ENCODE results near the gene CDC37. TPM values are rescaled to one million over a fixed set of nuclear protein-coding genes. Genes with fewer than 3 reads are reported as not detected.
A peak's percentile ranks its signal among the peaks of the same experiment; 100 is the strongest.

CDC37 gene
- total and polyA plus RNA-seq, 2 of the 4 experiments (the other 2 are of a cell fraction) = 209 to 650 TPM

DNA sequence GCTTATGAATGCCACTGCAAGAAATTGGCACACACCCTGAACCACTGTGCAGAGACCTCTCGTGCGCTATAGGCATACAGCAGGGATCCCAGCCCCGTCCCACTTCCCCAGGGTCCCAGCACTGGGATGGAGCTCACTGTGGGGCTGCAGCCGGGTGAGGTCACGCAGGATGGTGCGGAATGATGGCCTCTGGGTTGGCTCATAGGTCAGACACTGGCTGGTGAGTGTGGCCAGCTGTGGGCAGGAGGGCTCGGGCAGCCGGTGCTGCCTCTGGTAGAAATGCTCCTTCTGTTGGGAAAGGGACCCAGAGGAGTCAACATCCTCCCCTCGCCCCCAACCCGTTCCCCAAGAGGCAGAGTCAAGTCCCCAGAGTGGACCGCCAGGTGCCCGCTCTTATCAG lies 46.9 kb downstream of the CDC37 start:
- Histone ChIP-seq H3K79me1 (ENCODE audit: low read depth in 1 of 2, low read length in 2 of 2) (no peaks in the 10 kb centered on the region), H3K56ac (ENCODE audit: extremely low read depth, insufficient read depth, low read length) (no peak overlapping the region), H3K9ac (ENCODE audit: low read depth, low read length) (no peak overlapping the region), H2BK15ac (ENCODE audit: low read depth, low read length) (no peak overlapping the region), H3K4me3 (ENCODE audit: insufficient read depth, low read depth, low read length) (no peak overlapping the region), H3K9me1 (ENCODE audit: insufficient read depth, low read length) (no peaks in the 10 kb centered on the region), H2AK5ac (ENCODE audit: low read depth, low read length) (no peak overlapping the region), H3K9me3 (ENCODE audit: control insufficient read depth, insufficient read depth, low read length) (no peaks in the 10 kb centered on the region), H2BK5ac (ENCODE audit: low read depth, low read length, poor library complexity, severe bottlenecking) (no peak overlapping the region), H3K18ac (ENCODE audit: low read depth, low read length) (no peak overlapping the region), H3K4me2 (ENCODE audit: low read depth, low read length) (no peak overlapping the region), H3K4me1 (ENCODE audit: control insufficient read depth, insufficient read depth, low read length) (no peaks in the 10 kb centered on the region), H3K23ac (ENCODE audit: low read depth, low read length) (no peak overlapping the region), H3K4ac (ENCODE audit: low read depth, low read length) (no peak overlapping the region), H3K36me3 (ENCODE audit: control insufficient read depth, insufficient read depth, low read length) (peaks cover 56% of the 10 kb centered on the region), H4K5ac (ENCODE audit: low read depth, low read length) (no peak overlapping the region), H2BK120ac (ENCODE audit: low read depth, low read length) (no peak overlapping the region), H2AFZ (replicated peaks; ENCODE audit: low read length, poor library complexity) (no peak overlapping the region), H3K14ac (replicated peaks; ENCODE audit: low read depth, low read length) (no peak overlapping the region), H4K20me1 (ENCODE audit: insufficient read depth, low read length) (no peaks in the 10 kb centered on the region), H4K91ac (ENCODE audit: insufficient read depth, low read depth, low read length) (no peak overlapping the region), H4K8ac (ENCODE audit: low read depth in 2 of 2, low read length in 2 of 2) (no peak overlapping the region), H3K27ac (ENCODE audit: insufficient read depth, low read length) (no peak overlapping the region), H3K27me3 (ENCODE audit: control insufficient read depth, insufficient read depth, low read length) (no peaks in the 10 kb centered on the region), H2BK20ac (ENCODE audit: low read depth, low read length) (no peak overlapping the region), H2AK9ac (replicated peaks; ENCODE audit: low read depth, low read length, poor library complexity) (peak overlapping the region; percentile 1)
- no TSS peak for BruUV-seq (replicated peaks)
- CTCF ChIA-PET = no interaction called here
- intact Hi-C loops (cut with micrococcal nuclease) = no loop called here
- ATAC-seq (ENCODE audit: low read depth) (no peak), DNase-seq (no peak)
- WGBS, 2 experiments (ENCODE audit: extremely low coverage in 2 of 2, insufficient read length in 1 of 2) = 87% methylated on average over 3 of the region's 12 CpGs; no CpG with 5 or more reads in 1 of the 2 experiments
- POLR2A ChIA-PET (ENCODE audit: unreplicated experiment) = no interaction called here
- no peak for TF ChIP-seq MXI1 (IDR thresholded peaks at IDR 0.05; ENCODE audit: borderline replicate concordance, low read depth, low read length)
- TF ChIP-seq, protein P1, sequence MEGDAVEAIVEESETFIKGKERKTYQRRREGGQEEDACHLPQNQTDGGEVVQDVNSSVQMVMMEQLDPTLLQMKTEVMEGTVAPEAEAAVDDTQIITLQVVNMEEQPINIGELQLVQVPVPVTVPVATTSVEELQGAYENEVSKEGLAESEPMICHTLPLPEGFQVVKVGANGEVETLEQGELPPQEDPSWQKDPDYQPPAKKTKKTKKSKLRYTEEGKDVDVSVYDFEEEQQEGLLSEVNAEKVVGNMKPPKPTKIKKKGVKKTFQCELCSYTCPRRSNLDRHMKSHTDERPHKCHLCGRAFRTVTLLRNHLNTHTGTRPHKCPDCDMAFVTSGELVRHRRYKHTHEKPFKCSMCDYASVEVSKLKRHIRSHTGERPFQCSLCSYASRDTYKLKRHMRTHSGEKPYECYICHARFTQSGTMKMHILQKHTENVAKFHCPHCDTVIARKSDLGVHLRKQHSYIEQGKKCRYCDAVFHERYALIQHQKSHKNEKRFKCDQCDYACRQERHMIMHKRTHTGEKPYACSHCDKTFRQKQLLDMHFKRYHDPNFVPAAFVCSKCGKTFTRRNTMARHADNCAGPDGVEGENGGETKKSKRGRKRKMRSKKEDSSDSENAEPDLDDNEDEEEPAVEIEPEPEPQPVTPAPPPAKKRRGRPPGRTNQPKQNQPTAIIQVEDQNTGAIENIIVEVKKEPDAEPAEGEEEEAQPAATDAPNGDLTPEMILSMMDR (conservative IDR thresholded peaks at IDR 0.05; ENCODE audit: low read depth, low read length) = no peak
- TF ChIP-seq RAD21 (IDR thresholded peaks at IDR 0.05; ENCODE audit: low read length) = no peak
- TF ChIP-seq, protein P2, sequence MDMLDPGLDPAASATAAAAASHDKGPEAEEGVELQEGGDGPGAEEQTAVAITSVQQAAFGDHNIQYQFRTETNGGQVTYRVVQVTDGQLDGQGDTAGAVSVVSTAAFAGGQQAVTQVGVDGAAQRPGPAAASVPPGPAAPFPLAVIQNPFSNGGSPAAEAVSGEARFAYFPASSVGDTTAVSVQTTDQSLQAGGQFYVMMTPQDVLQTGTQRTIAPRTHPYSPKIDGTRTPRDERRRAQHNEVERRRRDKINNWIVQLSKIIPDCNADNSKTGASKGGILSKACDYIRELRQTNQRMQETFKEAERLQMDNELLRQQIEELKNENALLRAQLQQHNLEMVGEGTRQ (IDR thresholded peaks at IDR 0.05; ENCODE audit: low read depth, low read length) = no peak
- TF ChIP-seq, protein P3, sequence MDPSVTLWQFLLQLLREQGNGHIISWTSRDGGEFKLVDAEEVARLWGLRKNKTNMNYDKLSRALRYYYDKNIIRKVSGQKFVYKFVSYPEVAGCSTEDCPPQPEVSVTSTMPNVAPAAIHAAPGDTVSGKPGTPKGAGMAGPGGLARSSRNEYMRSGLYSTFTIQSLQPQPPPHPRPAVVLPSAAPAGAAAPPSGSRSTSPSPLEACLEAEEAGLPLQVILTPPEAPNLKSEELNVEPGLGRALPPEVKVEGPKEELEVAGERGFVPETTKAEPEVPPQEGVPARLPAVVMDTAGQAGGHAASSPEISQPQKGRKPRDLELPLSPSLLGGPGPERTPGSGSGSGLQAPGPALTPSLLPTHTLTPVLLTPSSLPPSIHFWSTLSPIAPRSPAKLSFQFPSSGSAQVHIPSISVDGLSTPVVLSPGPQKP (IDR thresholded peaks at IDR 0.05; ENCODE audit: borderline replicate concordance, low read depth, low read length) = no peak
- no peak for TF ChIP-seq RCOR1 (IDR thresholded peaks at IDR 0.05; ENCODE audit: insufficient replicate concordance, low read length)
- no peak for TF ChIP-seq POLR2A (IDR thresholded peaks at IDR 0.05; ENCODE audit: low read depth, low read length)
- no peak for TF ChIP-seq BHLHE40 (IDR thresholded peaks at IDR 0.05; ENCODE audit: low read depth, low read length)
- TF ChIP-seq NFE2L2 (IDR thresholded peaks at IDR 0.05; ENCODE audit: low read depth, low read length) = no peak
- TF ChIP-seq MAFK (IDR thresholded peaks at IDR 0.05; ENCODE audit: low read depth, low read length) = no peak
- TF ChIP-seq CHD1 (IDR thresholded peaks at IDR 0.05; ENCODE audit: low read depth, low read length) = no peak
- no peak for TF ChIP-seq CEBPB (IDR thresholded peaks at IDR 0.05; ENCODE audit: low read depth, low read length)
- TF ChIP-seq RFX5 (IDR thresholded peaks at IDR 0.05; ENCODE audit: low read depth, low read length) = no peak
- TF ChIP-seq FOS (IDR thresholded peaks at IDR 0.05; ENCODE audit: low read depth, low read length) = no peak
- in situ Hi-C loops (cut with MboI; ENCODE audit: low sequenced_read_pairs) = no loop called here
- dilution Hi-C loops (cut with HindIII; ENCODE audit: low sequenced_read_pairs, unreplicated experiment) = no loop called here

Measured in IMR-90 (cell line).